Stimulated activated CD8-positive, alpha-beta memory T cell treated with anti-CD3 and anti-CD28 coated beads, Interleukin-12 subunit alpha, Interleukin-12 subunit beta, amount 100 ng/mL, for 4 hours (primary cell): ENCODE data around the gene FZD8.
A peak's percentile ranks its signal among the peaks of the same experiment; 100 is the strongest.
"Not testable (repeated sequence)": the region's sequence is repeated elsewhere in the genome, so short reads cannot be mapped to it uniquely, and the experiment has no call there.

Source experiments
- DNase-seq: peaks from one replicate; pipeline ENCODE4 v3.0.0-alpha.2; 2020; ENCODE audit warnings: low read depth

The FZD8 gene

GRCh38 chr10:35642035-35642792, at the start of gene FZD8:
FZD8 (minus strand) TSS chr10:35642296; CDS start chr10:35641429, 867 bp downstream.
- DNase-seq = peak; percentile 45

- no peak for DNase-seq
Measured at GRCh38 chr10:35691522-35692236, 49.6 kb upstream of the FZD8 start.

GRCh38 chr10:35690534-35690933, 48.4 kb upstream of the FZD8 start:
- no peak for DNase-seq

GRCh38 chr10:35685858-35686257, 43.8 kb upstream of the FZD8 start:
- DNase-seq = not testable (repeated sequence)

- DNase-seq = no peak
Measured at GRCh38 chr10:35685402-35685801, 43.3 kb upstream of the FZD8 start.

- no peak for DNase-seq
Measured at GRCh38 chr10:35684586-35684985, 42.5 kb upstream of the FZD8 start.

- no peak for DNase-seq
Measured at GRCh38 chr10:35675846-35676245, 33.8 kb upstream of the FZD8 start.

- DNase-seq = no peak
Measured at GRCh38 chr10:35674843-35675242, 32.7 kb upstream of the FZD8 start.

- no peak for DNase-seq
Measured at GRCh38 chr10:35668865-35669650, 27.0 kb upstream of the FZD8 start.

- DNase-seq = no peak
Measured at GRCh38 chr10:35667971-35668370, 25.9 kb upstream of the FZD8 start.

GRCh38 chr10:35667270-35667889, 25.3 kb upstream of the FZD8 start:
- no peak for DNase-seq

- DNase-seq = no peak
Measured at GRCh38 chr10:35661236-35661635, 19.1 kb upstream of the FZD8 start.

GRCh38 chr10:35659456-35659855, 17.4 kb upstream of the FZD8 start:
- no peak for DNase-seq

GRCh38 chr10:35657621-35658020, 15.5 kb upstream of the FZD8 start:
- no peak for DNase-seq

- DNase-seq = no peak
Measured at GRCh38 chr10:35652824-35653223, 10.7 kb upstream of the FZD8 start.

- no peak for DNase-seq
Measured at GRCh38 chr10:35650894-35651293, 8.8 kb upstream of the FZD8 start.

GRCh38 chr10:35644050-35644950, 2.2 kb upstream of the FZD8 start:
- DNase-seq = no peak

GRCh38 chr10:35643151-35644049, 1.3 kb upstream of the FZD8 start:
- DNase-seq = no peak

GRCh38 chr10:35642793-35643114, 658 bp upstream of the FZD8 start:
- no peak for DNase-seq

GRCh38 chr10:35641676-35642034, 441 bp downstream of the FZD8 start:
- no peak for DNase-seq
